Nephron progenitor cell (in vitro differentiated cells): Measurements from ENCODE around the gene EVL.
A peak's percentile ranks its signal among the peaks of the same experiment; 100 is the strongest.
"Not testable (repeated sequence)": the region's sequence is repeated elsewhere in the genome, so short reads cannot be mapped to it uniquely, and the experiment has no call there.

ENCODE experiments used
- DNase-seq: peaks from one replicate; pipeline ENCODE4 v3.0.0; 2021
- H3K27ac Mint-ChIP-seq: 2 replicates; pipeline ENCODE4 v1.8.0; 2021; ENCODE audit warnings: mild to moderate bottlenecking, moderate library complexity, mixed read lengths
- H3K27me3 Mint-ChIP-seq: 2 replicates; pipeline ENCODE4 v1.8.0; 2021; ENCODE audit warnings: mild to moderate bottlenecking, low read depth, mixed read lengths; ENCODE audit not compliant: poor library complexity
- H3K36me3 Mint-ChIP-seq: 2 replicates; pipeline ENCODE4 v1.8.0; 2021; ENCODE audit warnings: low read depth, mixed read lengths
- H3K4me1 Mint-ChIP-seq: 2 replicates; pipeline ENCODE4 v1.8.0; 2021; ENCODE audit warnings: mixed read lengths
- H3K4me3 Mint-ChIP-seq: 2 replicates; pipeline ENCODE4 v1.8.0; 2021; ENCODE audit warnings: mild to moderate bottlenecking, moderate library complexity, mixed read lengths
- H3K9me3 Mint-ChIP-seq: 2 replicates; pipeline ENCODE4 v1.8.0; 2021; ENCODE audit warnings: mild to moderate bottlenecking, moderate library complexity, mixed read lengths
- TF ChIP-seq, protein P1 (sequence below): fragments of 200-600 bp; sonication (generic); IDR thresholded peaks from 2 replicates; pipeline ENCODE4 v1.5.0; 2021; ENCODE audit warnings: antibody characterized with exemption

EVL gene

DNA sequence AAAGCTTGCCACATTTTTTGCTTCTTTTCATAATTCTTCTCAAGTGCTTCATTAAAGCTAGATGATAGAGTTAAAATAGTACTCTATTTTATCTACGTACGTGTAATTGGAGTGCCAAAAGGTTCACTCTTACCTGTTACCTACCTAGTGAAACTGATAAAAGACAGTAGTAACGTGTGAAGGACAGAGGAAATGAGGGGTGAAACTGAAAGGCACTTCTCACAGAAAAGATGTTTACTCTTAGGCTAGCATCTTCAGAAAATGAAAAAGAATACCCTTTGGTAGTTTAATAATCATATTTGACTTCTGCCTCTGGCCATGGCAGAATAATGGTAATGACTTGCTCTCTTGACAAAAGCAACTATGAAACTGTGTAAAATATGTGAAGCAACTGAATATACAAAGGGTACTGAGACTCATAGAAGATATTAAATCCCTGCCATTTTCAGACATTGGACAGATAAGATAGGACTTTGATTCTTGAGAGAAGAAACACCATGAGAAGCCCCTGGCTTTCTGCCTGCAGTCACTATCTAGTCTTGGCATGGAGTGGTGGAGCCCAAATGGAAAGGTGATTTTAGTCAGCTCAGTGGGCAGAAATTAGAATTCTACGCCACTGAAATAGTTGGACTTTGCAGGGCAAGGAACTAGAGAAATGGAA lies 6.3 kb upstream of the EVL start:
- TF ChIP-seq, protein P1, sequence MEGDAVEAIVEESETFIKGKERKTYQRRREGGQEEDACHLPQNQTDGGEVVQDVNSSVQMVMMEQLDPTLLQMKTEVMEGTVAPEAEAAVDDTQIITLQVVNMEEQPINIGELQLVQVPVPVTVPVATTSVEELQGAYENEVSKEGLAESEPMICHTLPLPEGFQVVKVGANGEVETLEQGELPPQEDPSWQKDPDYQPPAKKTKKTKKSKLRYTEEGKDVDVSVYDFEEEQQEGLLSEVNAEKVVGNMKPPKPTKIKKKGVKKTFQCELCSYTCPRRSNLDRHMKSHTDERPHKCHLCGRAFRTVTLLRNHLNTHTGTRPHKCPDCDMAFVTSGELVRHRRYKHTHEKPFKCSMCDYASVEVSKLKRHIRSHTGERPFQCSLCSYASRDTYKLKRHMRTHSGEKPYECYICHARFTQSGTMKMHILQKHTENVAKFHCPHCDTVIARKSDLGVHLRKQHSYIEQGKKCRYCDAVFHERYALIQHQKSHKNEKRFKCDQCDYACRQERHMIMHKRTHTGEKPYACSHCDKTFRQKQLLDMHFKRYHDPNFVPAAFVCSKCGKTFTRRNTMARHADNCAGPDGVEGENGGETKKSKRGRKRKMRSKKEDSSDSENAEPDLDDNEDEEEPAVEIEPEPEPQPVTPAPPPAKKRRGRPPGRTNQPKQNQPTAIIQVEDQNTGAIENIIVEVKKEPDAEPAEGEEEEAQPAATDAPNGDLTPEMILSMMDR: no peak
- Mint-ChIP-seq H3K36me3 (peaks cover 21% of the 10 kb centered on the region), H3K9me3 (peaks cover 16% of the 10 kb centered on the region), H3K4me1 (peaks cover 15% of the 10 kb centered on the region), H3K27ac (no peak overlapping the region), H3K27me3 (no peaks in the 10 kb centered on the region), H3K4me3 (no peak overlapping the region)
- no peak for DNase-seq

DNA sequence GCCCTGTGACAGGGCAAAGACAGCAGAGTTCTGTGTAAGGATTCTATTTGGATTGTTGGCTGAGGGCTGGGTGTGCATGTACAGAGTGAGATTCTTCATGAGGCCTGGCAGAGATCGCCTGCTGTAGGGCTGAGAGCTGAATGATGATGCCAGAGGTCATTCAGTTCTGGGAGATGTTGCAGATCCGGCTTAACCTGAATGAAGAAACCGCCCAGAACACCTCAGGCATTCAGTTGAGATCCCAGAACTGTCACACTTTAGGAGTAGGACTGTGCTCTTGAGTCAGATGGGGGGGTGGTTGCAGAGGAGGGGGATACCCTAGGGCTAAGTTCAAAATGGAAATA lies 5.8 kb upstream of the EVL start:
- Mint-ChIP-seq H3K36me3 (peaks cover 21% of the 10 kb centered on the region), H3K4me3 (no peak overlapping the region), H3K4me1 (peaks cover 15% of the 10 kb centered on the region), H3K27me3 (no peaks in the 10 kb centered on the region), H3K27ac (no peak overlapping the region), H3K9me3 (peaks cover 16% of the 10 kb centered on the region)
- TF ChIP-seq, protein P1: no peak
- DNase-seq: no peak

GRCh38 chr14:100060760-100061159 lies 4.5 kb upstream of the EVL start:
- H3K4me3 Mint-ChIP-seq: no peak overlapping the region
- peaks cover 16% of the 10 kb centered on the region for H3K9me3 Mint-ChIP-seq
- TF ChIP-seq, protein P1: no peak
- H3K4me1 Mint-ChIP-seq: peaks cover 13% of the 10 kb centered on the region
- DNase-seq: no peak
- no peak overlapping the region for H3K27ac Mint-ChIP-seq
- H3K36me3 Mint-ChIP-seq: peaks cover 21% of the 10 kb centered on the region
- no peaks in the 10 kb centered on the region for H3K27me3 Mint-ChIP-seq

DNA sequence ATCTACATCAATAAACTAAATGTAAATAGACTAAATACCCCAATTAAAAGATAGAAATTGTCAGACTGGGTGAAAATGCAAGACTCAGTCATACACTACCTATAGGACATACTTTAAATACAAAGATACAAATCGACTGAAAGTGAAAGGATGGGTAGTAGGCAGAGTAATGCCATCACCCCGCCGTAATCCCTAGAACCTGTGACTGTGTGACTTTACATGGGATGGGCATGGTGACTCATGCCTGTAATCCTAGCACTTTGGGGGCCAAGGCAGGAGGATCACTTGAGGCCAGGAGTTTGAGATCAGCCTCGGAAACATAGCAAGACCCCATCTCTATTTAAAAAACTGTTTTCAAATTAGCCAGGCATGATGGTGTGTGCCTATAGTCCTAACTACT lies 2.6 kb upstream of the EVL start:
- Mint-ChIP-seq H3K4me3 (no peak overlapping the region), H3K9me3 (peaks cover 16% of the 10 kb centered on the region), H3K27me3 (no peaks in the 10 kb centered on the region), H3K4me1 (peaks cover 31% of the 10 kb centered on the region), H3K36me3 (peaks cover 21% of the 10 kb centered on the region), H3K27ac (peak overlapping the region; percentile 34)
- DNase-seq: no peak
- TF ChIP-seq, protein P1: no peak

- Mint-ChIP-seq H3K27me3 (peaks cover 2% of the 10 kb centered on the region), H3K4me1 (peaks cover 40% of the 10 kb centered on the region), H3K36me3 (peaks cover 21% of the 10 kb centered on the region), H3K9me3 (peaks cover 16% of the 10 kb centered on the region), H3K27ac (peak overlapping the region; percentile 70), H3K4me3 (no peak overlapping the region)
- DNase-seq: no peak
- TF ChIP-seq, protein P1: no peak
Measured at GRCh38 chr14:100063314-100063941, 1.8 kb upstream of the EVL start.

- not testable (repeated sequence) for DNase-seq, H3K27me3 Mint-ChIP-seq, H3K4me3 Mint-ChIP-seq
- peaks cover 51% of the 10 kb centered on the region for H3K4me1 Mint-ChIP-seq
- peaks cover 16% of the 10 kb centered on the region for H3K36me3 Mint-ChIP-seq
- peaks cover 11% of the 10 kb centered on the region for H3K9me3 Mint-ChIP-seq
- H3K27ac Mint-ChIP-seq: peak overlapping the region; percentile 52
Measured at GRCh38 chr14:100064335-100065092, 708 bp upstream of the EVL start.
